Measurements from ENCODE around the gene CD163. TPM values are rescaled to one million over a fixed set of nuclear protein-coding genes. Genes with fewer than 3 reads are reported as not detected.

CD163 gene
- total RNA-seq, 2 experiments from 2014 or later = not detected

DNA sequence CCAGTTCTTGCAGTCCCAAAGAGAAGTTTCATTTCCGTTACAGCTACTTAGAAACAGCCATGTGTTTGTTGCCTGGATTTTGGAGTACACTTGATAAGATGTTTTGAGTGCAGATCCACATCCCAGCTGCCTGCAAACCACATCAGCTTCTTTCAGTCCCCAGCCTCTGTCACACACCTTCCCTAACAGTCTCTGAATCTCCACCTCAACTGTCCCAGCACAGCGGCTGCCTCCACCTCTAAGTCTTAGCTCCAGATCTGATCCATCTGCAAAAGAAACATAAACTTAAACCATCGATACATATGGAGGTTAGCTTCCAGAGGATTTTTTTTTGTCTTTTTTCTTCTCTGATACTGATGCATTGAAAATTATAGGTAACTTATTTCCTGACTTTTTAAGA, 8.4 kb downstream of the CD163 start:
- DNase-seq (no peak), ATAC-seq (no peak)
- POLR2A ChIA-PET = no interaction called here
- no peak overlapping the region for H3K4me3 Mint-ChIP-seq
- no peak overlapping the region for H3K27ac Mint-ChIP-seq
- CTCF ChIA-PET = interaction anchor here (0.6 kb wide), 1 partner anchor 229 kb away, joined by 3 read pairs; no protein-coding TSS in a partner anchor
- H3K4me1 Mint-ChIP-seq = no peaks in the 10 kb centered on the region
- peaks cover 21% of the 10 kb centered on the region for H3K27me3 Mint-ChIP-seq
- no peaks in the 10 kb centered on the region for H3K9me3 Mint-ChIP-seq (ENCODE audit: low read depth)
- intact Hi-C loops (cut with DNase I, micrococcal nuclease) = no loop called here
- no peaks in the 10 kb centered on the region for H3K36me3 Mint-ChIP-seq (ENCODE audit: low read depth)

- Mint-ChIP-seq H3K4me3 (no peak overlapping the region), H3K27me3 (peaks cover 16% of the 10 kb centered on the region)
These were observed 10.6 kb downstream of the CD163 start for GRCh38 chr12:7493006-7493405.

DNA sequence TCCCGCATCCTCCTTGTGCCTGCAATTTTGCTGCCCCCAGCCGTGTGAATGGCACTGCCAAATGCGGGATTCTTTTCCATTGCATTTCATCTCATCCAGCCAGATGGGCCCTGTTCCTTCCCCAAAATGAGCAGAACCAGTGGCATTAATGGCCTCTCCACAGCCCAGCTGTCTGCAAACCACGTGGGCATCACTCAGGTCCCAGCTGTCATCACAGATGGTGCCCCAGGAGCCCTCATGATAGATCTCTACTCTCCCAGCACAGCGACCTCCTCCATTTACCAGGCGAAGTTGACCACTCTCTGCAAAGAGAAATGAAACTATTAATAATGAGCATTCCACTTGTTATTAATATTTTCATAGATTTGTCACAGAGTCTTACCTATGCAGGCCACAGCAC, 17.1 kb downstream of the CD163 start:
- intact Hi-C loops (cut with DNase I, micrococcal nuclease) = no loop called here
- ChIA-PET CTCF (no interaction called here), POLR2A (no interaction called here)
- ATAC-seq = no peak
- Mint-ChIP-seq H3K27me3 (peaks cover 8% of the 10 kb centered on the region), H3K36me3 (ENCODE audit: low read depth) (no peaks in the 10 kb centered on the region), H3K4me1 (no peaks in the 10 kb centered on the region), H3K9me3 (ENCODE audit: low read depth) (no peaks in the 10 kb centered on the region), H3K4me3 (no peak overlapping the region), H3K27ac (no peak overlapping the region)
- DNase-seq = no peak

More at GRCh38 chr12:7493006-7493405, 10.6 kb downstream of the CD163 start:
- H3K4me1 Mint-ChIP-seq = no peaks in the 10 kb centered on the region
- ATAC-seq (no peak), DNase-seq (no peak)
- ChIA-PET POLR2A (no interaction called here), CTCF (no interaction called here)
- no peak overlapping the region for H3K27ac Mint-ChIP-seq
- no peaks in the 10 kb centered on the region for H3K9me3 Mint-ChIP-seq (ENCODE audit: low read depth)
- no peaks in the 10 kb centered on the region for H3K36me3 Mint-ChIP-seq (ENCODE audit: low read depth)
- intact Hi-C loops (cut with DNase I, micrococcal nuclease) = no loop called here

DNA sequence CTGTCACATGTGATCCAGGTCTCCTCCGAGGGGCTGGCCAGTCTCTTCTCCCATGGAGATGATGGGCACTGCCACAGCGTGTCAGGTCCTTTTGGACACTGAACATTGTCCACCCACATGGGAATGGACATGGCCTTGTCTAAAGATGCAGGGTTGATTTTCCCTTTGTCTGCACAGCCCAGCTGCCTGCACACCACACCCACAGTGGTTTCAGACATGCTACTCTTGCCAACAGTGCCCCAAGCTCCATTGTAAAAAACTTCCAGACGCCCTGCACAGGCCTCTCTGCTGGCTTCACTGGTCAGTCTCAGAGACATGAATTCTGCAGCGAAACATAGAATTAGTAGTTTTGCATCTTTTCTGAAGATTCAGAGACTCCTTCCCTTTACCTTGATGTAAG, 18.5 kb downstream of the CD163 start:
- H3K27ac Mint-ChIP-seq = no peak overlapping the region
- no peaks in the 10 kb centered on the region for H3K4me1 Mint-ChIP-seq
- intact Hi-C loops (cut with DNase I, micrococcal nuclease) = no loop called here
- ChIA-PET POLR2A (no interaction called here), CTCF (no interaction called here)
- no peaks in the 10 kb centered on the region for H3K9me3 Mint-ChIP-seq (ENCODE audit: low read depth)
- H3K4me3 Mint-ChIP-seq = no peak overlapping the region
- no peak for DNase-seq
- no peak for ATAC-seq
- no peaks in the 10 kb centered on the region for H3K36me3 Mint-ChIP-seq (ENCODE audit: low read depth)
- H3K27me3 Mint-ChIP-seq = peaks cover 6% of the 10 kb centered on the region

GRCh38 chr12:7483343-7483742, 20.2 kb downstream of the CD163 start:
- ChIA-PET CTCF (no interaction called here), POLR2A (no interaction called here)
- H3K4me1 Mint-ChIP-seq = no peaks in the 10 kb centered on the region
- peaks cover 6% of the 10 kb centered on the region for H3K27me3 Mint-ChIP-seq
- no peaks in the 10 kb centered on the region for H3K36me3 Mint-ChIP-seq (ENCODE audit: low read depth)
- no peak for ATAC-seq
- H3K4me3 Mint-ChIP-seq = no peak overlapping the region
- intact Hi-C loops (cut with DNase I, micrococcal nuclease) = no loop called here
- DNase-seq = no peak
- H3K27ac Mint-ChIP-seq = no peak overlapping the region
- H3K9me3 Mint-ChIP-seq (ENCODE audit: low read depth) = no peaks in the 10 kb centered on the region

GRCh38 chr12:7479771-7480170, 23.8 kb downstream of the CD163 start:
- intact Hi-C loops (cut with DNase I, micrococcal nuclease) = no loop called here
- Mint-ChIP-seq H3K4me1 (no peaks in the 10 kb centered on the region), H3K4me3 (no peak overlapping the region), H3K27ac (no peak overlapping the region), H3K36me3 (ENCODE audit: low read depth) (no peaks in the 10 kb centered on the region), H3K9me3 (ENCODE audit: low read depth) (no peaks in the 10 kb centered on the region), H3K27me3 (peaks cover 5% of the 10 kb centered on the region)
- ChIA-PET CTCF (no interaction called here), POLR2A (no interaction called here)
- DNase-seq (no peak), ATAC-seq (no peak)

DNA sequence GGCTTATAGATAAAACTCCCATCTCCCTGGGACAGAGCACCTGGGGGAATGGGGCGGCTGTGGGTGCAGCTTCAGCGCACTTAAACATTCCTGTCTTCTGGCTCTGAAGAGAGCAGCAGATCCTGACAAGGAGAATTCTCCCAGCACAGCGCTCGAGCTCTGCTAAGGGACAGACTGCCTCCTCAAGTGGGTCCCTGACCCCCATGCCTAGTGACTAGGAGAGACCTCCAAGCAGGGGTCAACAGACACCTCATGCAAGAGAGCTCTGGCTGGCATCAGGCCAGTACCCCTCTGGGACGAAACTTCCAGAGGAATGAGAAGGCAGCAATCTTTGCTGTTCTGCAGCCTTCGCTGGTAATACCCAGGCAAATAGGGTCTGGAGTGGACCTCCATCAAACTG, 31.5 kb downstream of the CD163 start:
- no peak overlapping the region for H3K4me3 Mint-ChIP-seq
- H3K9me3 Mint-ChIP-seq (ENCODE audit: low read depth) = peaks cover 5% of the 10 kb centered on the region
- H3K4me1 Mint-ChIP-seq = no peaks in the 10 kb centered on the region
- H3K27me3 Mint-ChIP-seq = peaks cover 10% of the 10 kb centered on the region
- no peaks in the 10 kb centered on the region for H3K36me3 Mint-ChIP-seq (ENCODE audit: low read depth)
- ATAC-seq = no peak
- ChIA-PET POLR2A (no interaction called here), CTCF (interaction anchor here (0.6 to 0.9 kb wide), 2 partner anchors 11 to 145 kb away, joined by 3 to 4 read pairs; no protein-coding TSS in a partner anchor)
- intact Hi-C loops (cut with DNase I, micrococcal nuclease) = no loop called here
- no peak overlapping the region for H3K27ac Mint-ChIP-seq
- no peak for DNase-seq

GRCh38 chr12:7460375-7461259, 43.0 kb downstream of the CD163 start:
- H3K4me1 Mint-ChIP-seq = no peaks in the 10 kb centered on the region
- DNase-seq = peak; percentile 71
- H3K27ac Mint-ChIP-seq = no peak overlapping the region
- ChIA-PET POLR2A (no interaction called here), CTCF (interaction anchor here (0.6 to 1.2 kb wide), 10 partner anchors 11 to 240 kb away, joined by 3 to 5 read pairs (median 4); no protein-coding TSS in a partner anchor)
- H3K4me3 Mint-ChIP-seq = no peak overlapping the region
- intact Hi-C loops (cut with DNase I, micrococcal nuclease) = loop anchor here (1.0 to 5.0 kb wide), 3 partner anchors 83 to 241 kb away; no protein-coding TSS in a partner anchor
- H3K27me3 Mint-ChIP-seq = peaks cover 3% of the 10 kb centered on the region
- no peaks in the 10 kb centered on the region for H3K36me3 Mint-ChIP-seq (ENCODE audit: low read depth)
- no peaks in the 10 kb centered on the region for H3K9me3 Mint-ChIP-seq (ENCODE audit: low read depth)
- ATAC-seq = peak; percentile 79

DNA sequence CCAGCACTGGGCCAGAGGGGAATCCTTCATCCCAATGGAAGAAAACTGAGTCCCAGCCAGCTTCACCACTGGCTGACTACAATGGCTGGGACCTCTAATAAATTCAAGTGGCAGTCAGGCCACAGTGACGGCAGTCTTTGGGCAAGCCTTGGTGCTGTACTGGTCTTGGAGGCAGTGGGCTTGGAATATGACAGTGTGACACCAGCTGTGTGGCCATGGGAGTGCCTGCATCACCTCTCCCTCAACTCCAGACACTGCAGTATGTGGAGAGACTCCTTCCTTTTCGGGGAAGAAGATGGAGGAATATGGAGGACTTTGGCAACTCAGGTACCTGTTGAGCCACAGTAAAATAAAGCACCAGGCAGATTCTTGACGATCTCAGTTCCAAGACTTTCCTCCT, 43.6 kb downstream of the CD163 start:
- no peak for ATAC-seq
- CTCF ChIA-PET = interaction anchor here (0.6 to 1.2 kb wide), 5 partner anchors 42 to 650 kb away, joined by 3 to 5 read pairs (median 3); no protein-coding TSS in a partner anchor
- intact Hi-C loops (cut with DNase I, micrococcal nuclease) = loop anchor here (1.0 to 5.0 kb wide), 3 partner anchors 83 to 241 kb away; no protein-coding TSS in a partner anchor
- Mint-ChIP-seq H3K4me3 (no peak overlapping the region), H3K36me3 (ENCODE audit: low read depth) (no peaks in the 10 kb centered on the region), H3K27ac (no peak overlapping the region), H3K27me3 (no peaks in the 10 kb centered on the region), H3K4me1 (no peaks in the 10 kb centered on the region), H3K9me3 (ENCODE audit: low read depth) (no peaks in the 10 kb centered on the region)
- POLR2A ChIA-PET = no interaction called here
- DNase-seq = no peak

GRCh38 chr12:7451756-7452155, 51.8 kb downstream of the CD163 start:
- Mint-ChIP-seq H3K36me3 (ENCODE audit: low read depth) (no peaks in the 10 kb centered on the region), H3K27me3 (peaks cover 3% of the 10 kb centered on the region), H3K9me3 (ENCODE audit: low read depth) (no peaks in the 10 kb centered on the region), H3K4me1 (no peaks in the 10 kb centered on the region), H3K27ac (no peak overlapping the region), H3K4me3 (no peak overlapping the region)
- intact Hi-C loops (cut with DNase I, micrococcal nuclease) = no loop called here
- ATAC-seq = no peak
- DNase-seq = no peak
- ChIA-PET CTCF (no interaction called here), POLR2A (no interaction called here)

DNA sequence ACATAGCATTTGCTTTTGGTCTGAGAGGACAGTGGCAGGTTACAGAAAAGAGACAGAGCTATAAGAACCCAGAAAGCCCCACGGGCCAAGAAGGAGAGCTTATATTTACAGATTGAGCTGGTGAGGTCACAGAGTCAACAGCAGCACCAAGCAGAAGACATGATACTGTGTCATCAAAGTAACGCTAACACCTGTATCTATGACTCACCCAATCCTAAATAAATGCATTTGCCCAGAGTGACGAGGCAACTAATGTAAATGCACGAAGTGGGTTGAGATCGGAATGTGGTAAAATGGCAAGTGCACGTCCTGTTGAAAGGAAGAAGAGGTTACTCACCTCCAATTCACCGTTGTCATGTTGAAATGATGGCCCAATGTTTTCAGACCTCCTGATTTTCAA, 52.9 kb downstream of the CD163 start:
- Mint-ChIP-seq H3K36me3 (ENCODE audit: low read depth) (no peaks in the 10 kb centered on the region), H3K9me3 (ENCODE audit: low read depth) (no peaks in the 10 kb centered on the region), H3K4me3 (no peak overlapping the region), H3K27ac (no peak overlapping the region), H3K27me3 (peaks cover 3% of the 10 kb centered on the region), H3K4me1 (no peaks in the 10 kb centered on the region)
- DNase-seq (no peak), ATAC-seq (no peak)
- CTCF ChIA-PET = interaction anchor here (0.6 to 1.6 kb wide), 2 partner anchors 9 to 273 kb away, joined by 3 to 6 read pairs; no protein-coding TSS in a partner anchor
- POLR2A ChIA-PET = no interaction called here
- intact Hi-C loops (cut with DNase I, micrococcal nuclease) = no loop called here

DNA sequence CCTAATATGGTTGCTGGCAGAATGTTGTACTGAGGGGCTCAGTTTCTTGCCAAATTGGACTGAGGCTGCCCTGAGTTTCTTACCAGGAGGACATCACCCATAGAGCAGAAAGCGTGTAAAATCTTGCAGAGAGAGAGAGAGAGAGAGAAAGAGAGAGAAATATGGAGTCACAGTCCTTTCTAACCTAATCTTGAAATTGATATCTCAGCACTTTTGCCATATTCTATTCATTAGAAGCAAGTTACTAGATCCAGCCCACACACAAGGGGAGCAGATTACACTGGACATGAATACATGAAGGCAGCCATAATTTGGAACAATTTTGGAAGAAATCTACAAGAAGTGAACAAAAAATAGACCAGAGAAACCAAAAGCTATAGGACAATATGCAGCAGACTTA, 55.5 kb downstream of the CD163 start:
- POLR2A ChIA-PET = no interaction called here
- intact Hi-C loops (cut with DNase I, micrococcal nuclease) = no loop called here
- Mint-ChIP-seq H3K27me3 (peaks cover 5% of the 10 kb centered on the region), H3K27ac (no peak overlapping the region), H3K4me3 (no peak overlapping the region), H3K4me1 (no peaks in the 10 kb centered on the region), H3K36me3 (ENCODE audit: low read depth) (no peaks in the 10 kb centered on the region), H3K9me3 (ENCODE audit: low read depth) (no peaks in the 10 kb centered on the region)
- DNase-seq = no peak
- CTCF ChIA-PET = no interaction called here
- no peak for ATAC-seq
